Astrocyte of the spinal cord (primary cell): Measurements from ENCODE around the gene ZNF783.

Experiments used
- DNase-seq: peaks from one replicate; pipeline ENCODE4 v3.0.0; 2011; ENCODE audit warnings: low read depth, low spot score
- H3K4me3 ChIP-seq: 2 replicates; pipeline ENCODE4 v1.5.1; 2011; ENCODE audit warnings: low read depth, mild to moderate bottlenecking, low read length, moderate library complexity
- in situ Hi-C: cut with HindIII; loops from 2 replicates; pipeline ENCODE4 v1.10.0; 2017; ENCODE audit warnings: low sequenced_read_pairs
- TF ChIP-seq, protein P1 (sequence below): IDR thresholded peaks from 2 replicates; pipeline ENCODE4 v1.5.1; 2012; ENCODE audit warnings: low read depth, mild to moderate bottlenecking, low read length, inconsistent platforms

ZNF783 gene

DNA sequence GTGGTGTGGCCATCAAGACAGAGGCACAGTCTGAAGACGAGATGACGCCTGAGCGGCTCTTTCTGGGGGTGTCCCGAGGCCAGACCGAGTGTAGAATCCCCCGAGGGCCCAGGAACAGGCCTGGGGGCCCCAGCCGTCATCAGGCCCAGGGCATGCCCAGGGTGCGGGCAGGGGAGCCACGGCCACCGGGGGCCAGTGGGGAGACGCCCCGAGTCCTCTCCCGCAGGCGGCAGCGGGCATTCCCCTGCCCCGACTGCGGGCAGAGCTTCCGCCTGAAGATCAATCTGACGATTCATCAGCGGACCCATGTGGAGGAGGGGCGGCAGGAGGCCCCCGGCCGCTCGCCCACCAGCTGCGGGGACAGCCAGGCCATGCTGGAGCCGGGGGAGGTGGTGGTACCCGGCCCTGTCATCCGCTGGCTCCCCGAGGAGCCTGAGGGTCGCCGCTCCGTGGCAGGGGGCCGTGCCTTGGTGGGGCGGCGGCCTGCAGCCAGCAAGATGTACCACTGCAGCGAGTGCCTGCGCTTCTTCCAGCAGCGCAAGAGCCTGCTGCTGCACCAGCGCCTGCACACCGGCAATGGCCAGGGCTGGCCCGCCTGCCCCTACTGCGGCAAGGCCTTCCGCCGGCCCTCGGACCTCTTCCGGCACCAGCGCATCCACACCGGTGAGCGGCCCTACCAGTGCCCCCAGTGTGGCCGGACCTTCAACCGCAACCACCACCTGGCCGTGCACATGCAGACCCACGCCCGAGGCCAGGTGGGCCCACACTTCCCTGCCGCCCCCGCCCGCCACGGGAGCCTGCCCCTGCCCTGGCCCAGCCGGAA is 19.7 kb downstream of the ZNF783 start:
- DNase-seq = no peak
- no peak overlapping the region for H3K4me3 ChIP-seq
- TF ChIP-seq, protein P1, sequence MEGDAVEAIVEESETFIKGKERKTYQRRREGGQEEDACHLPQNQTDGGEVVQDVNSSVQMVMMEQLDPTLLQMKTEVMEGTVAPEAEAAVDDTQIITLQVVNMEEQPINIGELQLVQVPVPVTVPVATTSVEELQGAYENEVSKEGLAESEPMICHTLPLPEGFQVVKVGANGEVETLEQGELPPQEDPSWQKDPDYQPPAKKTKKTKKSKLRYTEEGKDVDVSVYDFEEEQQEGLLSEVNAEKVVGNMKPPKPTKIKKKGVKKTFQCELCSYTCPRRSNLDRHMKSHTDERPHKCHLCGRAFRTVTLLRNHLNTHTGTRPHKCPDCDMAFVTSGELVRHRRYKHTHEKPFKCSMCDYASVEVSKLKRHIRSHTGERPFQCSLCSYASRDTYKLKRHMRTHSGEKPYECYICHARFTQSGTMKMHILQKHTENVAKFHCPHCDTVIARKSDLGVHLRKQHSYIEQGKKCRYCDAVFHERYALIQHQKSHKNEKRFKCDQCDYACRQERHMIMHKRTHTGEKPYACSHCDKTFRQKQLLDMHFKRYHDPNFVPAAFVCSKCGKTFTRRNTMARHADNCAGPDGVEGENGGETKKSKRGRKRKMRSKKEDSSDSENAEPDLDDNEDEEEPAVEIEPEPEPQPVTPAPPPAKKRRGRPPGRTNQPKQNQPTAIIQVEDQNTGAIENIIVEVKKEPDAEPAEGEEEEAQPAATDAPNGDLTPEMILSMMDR = no peak
- in situ Hi-C loops = no loop called here

DNA sequence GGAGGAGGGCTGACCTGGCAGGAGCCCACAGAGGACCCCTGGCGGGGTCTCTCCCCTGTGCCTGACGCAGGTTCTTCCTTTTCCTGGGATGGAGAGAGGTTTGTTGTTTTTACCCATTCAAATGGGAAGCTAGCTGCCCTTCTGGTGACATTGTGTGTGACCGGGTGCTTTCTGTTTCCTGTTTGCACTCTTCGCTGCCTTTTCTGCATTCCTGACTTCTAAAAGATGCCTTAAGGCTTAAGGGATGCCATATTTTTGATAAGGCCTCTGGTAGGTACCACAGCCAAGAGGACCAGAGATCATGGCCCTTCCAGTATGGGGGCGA is 20.3 kb downstream of the ZNF783 start:
- no peak for DNase-seq
- in situ Hi-C loops = no loop called here
- H3K4me3 ChIP-seq = no peak overlapping the region
- TF ChIP-seq, protein P1 = no peak

DNA sequence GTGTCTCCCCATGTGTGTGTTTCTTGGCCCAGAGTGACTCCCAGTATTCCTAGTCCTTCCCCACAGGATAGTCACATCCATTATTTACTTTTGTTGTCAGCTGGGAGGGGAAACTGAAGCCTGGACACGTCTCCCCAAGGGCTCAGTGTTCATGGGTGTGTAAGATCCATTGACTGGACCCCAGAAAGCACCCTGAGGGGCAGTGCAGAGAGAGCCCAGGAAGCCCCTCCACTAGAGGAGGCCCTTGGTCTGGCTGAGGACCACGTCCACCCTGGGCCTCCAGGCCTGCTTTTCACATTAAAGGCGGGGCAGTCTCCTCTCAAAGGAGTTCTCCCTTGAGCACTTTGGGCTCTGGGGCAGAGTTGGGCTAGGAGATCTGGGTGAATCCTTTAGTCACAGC is 21.3 kb downstream of the ZNF783 start:
- no peak overlapping the region for H3K4me3 ChIP-seq
- DNase-seq = no peak
- in situ Hi-C loops = no loop called here
- TF ChIP-seq, protein P1 = no peak

DNA sequence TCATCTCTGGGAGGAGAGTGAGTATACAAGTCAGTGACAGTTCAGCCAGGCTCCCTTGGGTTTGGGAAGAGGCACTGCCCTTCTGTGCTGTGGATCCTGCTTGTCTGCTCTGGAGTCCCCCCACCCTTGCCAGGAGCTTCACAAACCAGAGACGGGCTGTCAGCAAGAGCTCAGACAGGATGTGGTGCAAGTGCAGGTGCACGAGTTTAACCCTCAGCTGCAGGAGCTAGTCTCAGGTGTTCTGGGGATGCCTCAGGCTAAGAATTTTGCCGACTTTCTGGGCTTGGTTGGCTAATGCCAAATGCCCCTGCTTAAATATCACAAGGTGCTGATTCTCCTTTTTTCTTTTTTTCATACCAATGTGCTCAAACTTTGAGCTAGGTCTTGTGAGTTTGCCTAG is 22.3 kb downstream of the ZNF783 start:
- H3K4me3 ChIP-seq = no peak overlapping the region
- no peak for DNase-seq
- in situ Hi-C loops = no loop called here
- TF ChIP-seq, protein P1 = no peak

DNA sequence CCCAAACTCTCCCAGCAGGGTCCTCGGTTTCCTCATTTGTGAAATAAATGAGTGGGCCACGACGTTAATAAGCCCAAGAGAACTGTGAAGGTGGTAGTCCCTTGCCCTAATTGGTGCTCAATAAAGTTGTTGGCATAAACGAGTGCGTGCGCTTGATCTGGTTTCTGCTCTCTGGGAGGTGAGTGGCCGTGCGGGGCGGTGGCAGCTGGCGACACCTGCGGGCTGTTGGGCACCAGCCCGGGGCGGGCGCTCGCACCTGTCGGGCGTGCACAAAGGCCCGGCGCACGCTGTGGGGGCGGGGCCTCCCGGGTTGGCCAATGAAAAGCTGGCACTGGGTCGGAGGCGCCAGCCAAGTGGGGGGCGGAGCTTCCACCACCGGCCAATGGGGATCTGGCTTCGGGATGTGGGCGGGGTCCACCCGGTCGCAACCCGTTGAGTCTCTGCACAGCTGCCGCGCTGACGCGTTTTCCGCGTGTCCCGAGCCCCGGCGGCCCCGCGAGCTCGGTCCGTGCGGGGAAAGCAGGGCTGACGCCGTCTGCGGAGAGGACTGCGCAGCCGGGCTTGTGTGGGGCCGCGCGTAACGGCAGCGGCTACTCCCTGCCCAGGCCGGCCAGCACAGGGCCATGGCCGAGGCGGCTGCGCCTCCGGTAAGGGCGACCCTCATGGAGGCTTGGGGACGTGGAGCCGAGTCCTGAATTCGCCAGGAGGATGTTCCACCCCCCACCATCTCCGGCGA is 23.0 kb downstream of the ZNF783 start:
- in situ Hi-C loops = no loop called here
- peak; percentile 87 for DNase-seq
- TF ChIP-seq, protein P1 = no peak
- peak overlapping the region; percentile 61 for H3K4me3 ChIP-seq

DNA sequence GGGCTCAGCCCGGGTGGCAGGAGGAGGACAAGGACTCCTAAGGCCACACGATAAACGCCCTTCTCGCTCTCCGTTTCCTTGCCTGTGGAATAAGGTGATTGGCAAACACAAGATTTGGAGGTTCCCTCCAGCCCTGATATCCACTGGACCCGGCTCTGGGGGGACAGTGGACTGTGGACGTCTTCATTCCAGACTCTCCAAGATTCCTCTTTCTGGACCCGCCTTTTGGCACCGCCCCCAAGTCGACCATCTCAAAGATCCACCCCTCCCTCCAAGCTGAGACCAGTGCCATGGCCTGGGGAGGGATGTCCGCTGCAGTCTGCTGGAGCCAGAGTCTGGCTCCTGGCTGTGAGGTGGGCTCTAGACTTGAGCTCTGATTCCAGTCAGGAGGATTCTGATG is 23.6 kb downstream of the ZNF783 start:
- H3K4me3 ChIP-seq = peak overlapping the region; percentile 61
- TF ChIP-seq, protein P1 = no peak
- DNase-seq = peak; percentile 13
- in situ Hi-C loops = no loop called here
